Measurements from ENCODE around the gene RIPK1.
A peak's percentile ranks its signal among the peaks of the same experiment; 100 is the strongest.
"Not testable (repeated sequence)": the region's sequence is repeated elsewhere in the genome, so short reads cannot be mapped to it uniquely, and the experiment has no call there.

The RIPK1 gene

GRCh38 chr6:3077430-3077829 lies 9.1 kb downstream of the RIPK1 start:
- no peak for TF ChIP-seq CTCF (IDR thresholded peaks at IDR 0.05; ENCODE audit: insufficient read depth, low read depth, low read length, missing control alignments)
- no peak for DNase-seq (ENCODE audit: low read depth)
- H3K4me3 ChIP-seq (ENCODE audit: low read length) = no peak overlapping the region

GRCh38 chr6:3078952-3079351 lies 10.7 kb downstream of the RIPK1 start:
- DNase-seq (ENCODE audit: low read depth); H3K4me3 ChIP-seq (ENCODE audit: low read length): not testable (repeated sequence)

- DNase-seq (ENCODE audit: low read depth) = no peak
- H3K4me3 ChIP-seq (ENCODE audit: low read length) = no peak overlapping the region
- no peak for TF ChIP-seq CTCF (IDR thresholded peaks at IDR 0.05; ENCODE audit: insufficient read depth, low read depth, low read length, missing control alignments)
Measured at GRCh38 chr6:3079682-3080081, 11.4 kb downstream of the RIPK1 start.

- no peak for TF ChIP-seq CTCF (IDR thresholded peaks at IDR 0.05; ENCODE audit: insufficient read depth, low read depth, low read length, missing control alignments)
- H3K4me3 ChIP-seq (ENCODE audit: low read length) = no peak overlapping the region
- DNase-seq (ENCODE audit: low read depth) = no peak
Measured at GRCh38 chr6:3081960-3082359, 13.7 kb downstream of the RIPK1 start.

- no peak for DNase-seq (ENCODE audit: low read depth)
- H3K4me3 ChIP-seq (ENCODE audit: low read length) = no peak overlapping the region
- TF ChIP-seq CTCF (IDR thresholded peaks at IDR 0.05; ENCODE audit: insufficient read depth, low read depth, low read length, missing control alignments) = no peak
Measured at GRCh38 chr6:3085074-3085473, 16.8 kb downstream of the RIPK1 start.

- no peak for DNase-seq (ENCODE audit: low read depth)
- TF ChIP-seq CTCF (IDR thresholded peaks at IDR 0.05; ENCODE audit: insufficient read depth, low read depth, low read length, missing control alignments) = no peak
Measured at GRCh38 chr6:3086282-3086946, 18.1 kb downstream of the RIPK1 start.

GRCh38 chr6:3088446-3088845 lies 20.2 kb downstream of the RIPK1 start:
- DNase-seq (ENCODE audit: low read depth) = peak; percentile 60
- no peak for TF ChIP-seq CTCF (IDR thresholded peaks at IDR 0.05; ENCODE audit: insufficient read depth, low read depth, low read length, missing control alignments)
- H3K4me3 ChIP-seq (ENCODE audit: low read length) = no peak overlapping the region

More at GRCh38 chr6:3086282-3086946, 18.1 kb downstream of the RIPK1 start:
- no peak overlapping the region for H3K4me3 ChIP-seq (ENCODE audit: low read length)

All from epithelial cell of esophagus (primary cell).